AML-193 (cell line): ENCODE measurements around the gene OSTC.
A peak's percentile ranks its signal among the peaks of the same experiment; 100 is the strongest.

Source experiments
- DNase-seq, 2 experiments: peaks; one replicate each; lab custom pipeline; 2025; lab: John Stamatoyannopoulos, UW

OSTC gene

GRCh38 chr4:108650212-108651013, at the start of gene OSTC:
Gene OSTC (plus strand): TSS chr4:108650599. CDS start chr4:108650656, 57 bp downstream.
- peak; percentile 94 to 95 for DNase-seq

DNA sequence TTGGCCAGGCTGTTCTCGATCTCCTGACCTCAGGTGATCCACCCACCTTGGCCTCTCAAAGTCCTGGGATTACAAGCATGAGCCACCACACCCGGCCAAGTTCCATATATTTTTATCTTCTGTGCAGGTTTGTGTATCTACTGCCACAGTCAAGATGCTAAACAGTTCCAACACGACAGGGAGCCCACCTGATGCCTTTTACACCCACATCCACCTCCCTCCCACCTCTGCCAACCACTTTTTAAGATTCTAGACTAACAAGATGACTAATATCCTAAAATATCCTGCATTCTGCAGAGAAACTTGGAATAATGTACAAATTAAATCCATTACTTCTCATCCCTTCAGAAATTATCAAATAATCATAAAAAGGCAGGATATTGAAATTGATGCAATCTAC, 49.3 kb upstream of the OSTC start:
- no peak for DNase-seq

DNA sequence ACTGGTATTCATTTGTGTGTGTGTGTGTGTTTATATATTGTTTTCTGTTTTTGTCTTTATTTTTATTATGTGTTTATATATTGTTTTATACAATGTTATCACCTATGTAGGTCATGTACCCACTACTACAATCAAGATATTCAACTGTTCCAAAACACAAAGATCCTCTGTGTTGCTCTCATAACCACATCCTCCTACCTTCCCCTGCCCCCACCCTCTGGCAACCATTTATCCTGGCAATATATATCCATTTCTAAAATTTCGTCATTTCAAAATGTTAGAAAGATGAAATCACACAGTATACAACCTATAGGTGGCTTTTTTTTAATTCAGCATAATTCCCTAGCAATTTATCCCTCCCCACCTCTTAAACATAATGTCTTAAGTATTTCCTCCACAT, 48.9 kb upstream of the OSTC start:
- DNase-seq = no peak

GRCh38 chr4:108602163-108602562, 48.2 kb upstream of the OSTC start:
- DNase-seq = no peak

DNA sequence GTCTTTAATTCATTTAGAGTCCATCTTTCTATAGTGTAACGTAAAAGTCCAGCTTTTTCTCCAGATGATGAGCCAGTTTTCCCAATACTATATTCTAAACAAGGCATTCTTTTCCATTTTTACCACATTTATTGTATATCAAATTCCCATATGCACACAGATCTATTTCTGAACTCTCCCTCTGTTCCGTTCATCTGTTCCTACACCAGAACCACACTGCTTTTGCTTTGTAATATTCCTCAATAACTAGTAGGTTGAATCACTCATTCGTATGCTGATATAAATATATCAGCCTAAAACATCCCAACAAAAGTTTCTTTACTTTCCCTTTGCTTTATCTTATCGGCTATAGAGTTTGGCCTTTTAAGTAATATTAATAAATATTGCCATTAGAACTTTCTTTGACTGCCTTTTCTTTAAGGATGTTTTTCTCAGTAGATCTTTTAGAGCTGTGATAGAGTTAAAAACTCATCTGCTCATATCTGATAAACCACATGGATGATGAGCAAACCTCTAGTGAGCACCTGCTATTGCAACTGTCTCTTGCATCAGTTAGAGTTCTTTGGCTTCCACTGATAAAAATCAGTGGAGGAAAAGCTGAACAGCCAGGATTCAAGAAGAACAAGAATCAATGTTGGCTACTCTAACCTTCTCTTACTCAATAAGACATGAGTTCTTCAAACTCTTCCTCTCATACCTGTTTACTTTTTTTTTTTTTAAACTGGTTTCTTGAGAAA, 43.2 kb upstream of the OSTC start:
- no peak for DNase-seq

DNA sequence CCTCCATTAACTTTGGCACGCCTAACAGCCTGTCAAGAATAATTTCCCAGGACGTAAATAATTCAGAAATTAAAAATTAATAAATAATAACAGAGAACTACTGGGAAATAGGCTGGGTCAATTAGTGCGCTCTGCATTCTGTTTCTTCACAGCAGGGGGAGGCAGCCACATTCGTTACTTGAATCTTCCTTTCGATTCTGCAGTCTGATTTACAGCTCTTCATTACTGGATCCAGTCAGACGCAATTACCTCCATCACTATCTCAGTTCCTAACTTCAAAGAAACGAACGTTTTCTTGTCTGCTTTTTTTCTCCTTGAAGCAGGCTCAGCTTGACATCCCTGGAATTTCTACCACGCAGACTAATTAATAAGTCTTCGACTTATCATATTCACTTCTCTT, 39.0 kb upstream of the OSTC start:
- DNase-seq = no peak

DNA sequence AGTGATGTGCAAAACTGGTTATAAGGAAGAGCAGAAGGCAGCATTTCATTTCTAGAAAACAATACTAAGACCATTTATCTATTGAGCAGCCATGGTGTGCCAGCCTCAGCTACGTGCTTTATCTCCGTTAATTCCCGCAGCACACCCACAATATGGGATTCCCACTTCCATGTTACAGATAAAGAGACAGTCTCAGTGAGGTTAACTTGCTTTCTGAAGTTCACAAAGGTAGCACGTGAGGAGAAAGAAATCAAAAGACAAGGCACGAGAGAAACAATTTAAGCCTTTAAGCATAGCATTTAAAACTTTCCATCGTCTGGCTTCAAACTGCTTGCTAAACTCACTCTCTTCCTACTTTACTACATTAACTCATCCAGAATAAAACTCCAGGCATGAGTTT, 38.0 kb upstream of the OSTC start:
- no peak for DNase-seq

DNA sequence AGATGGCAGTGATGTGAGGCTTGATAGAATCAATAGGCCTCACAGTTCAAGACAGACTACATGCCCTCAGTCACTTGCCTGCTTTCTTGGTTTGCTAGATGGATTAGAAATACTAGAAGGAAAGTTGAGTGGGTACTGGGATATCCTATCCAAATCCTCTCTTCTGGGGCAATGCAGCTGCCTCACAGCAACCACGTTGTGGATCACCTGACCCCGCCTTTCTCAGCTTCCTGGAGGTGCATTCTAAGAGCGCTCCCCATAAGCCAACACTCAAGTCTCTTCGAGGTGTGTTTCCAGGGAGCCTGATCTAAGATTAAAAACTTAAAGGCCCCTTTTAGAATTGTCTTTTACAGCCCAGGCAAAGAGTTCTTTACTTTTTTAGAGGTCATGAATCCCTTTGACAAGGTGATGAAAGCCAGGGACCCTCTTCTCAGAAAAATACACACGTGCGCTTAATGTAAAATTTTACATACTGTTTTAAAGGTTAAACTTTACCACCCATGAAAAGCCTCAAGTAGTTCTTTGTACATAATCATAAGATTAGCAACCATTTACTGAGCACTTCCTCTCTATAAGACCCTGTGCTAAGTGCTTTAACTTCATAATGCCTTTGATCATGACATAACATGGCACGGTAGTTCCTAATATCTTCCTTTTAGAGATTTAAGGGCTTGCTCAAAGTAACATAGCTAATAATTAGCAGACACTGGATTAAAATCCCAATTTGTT, 30.9 kb upstream of the OSTC start:
- peak in 1 of 2 experiments; percentile 39 for DNase-seq

DNA sequence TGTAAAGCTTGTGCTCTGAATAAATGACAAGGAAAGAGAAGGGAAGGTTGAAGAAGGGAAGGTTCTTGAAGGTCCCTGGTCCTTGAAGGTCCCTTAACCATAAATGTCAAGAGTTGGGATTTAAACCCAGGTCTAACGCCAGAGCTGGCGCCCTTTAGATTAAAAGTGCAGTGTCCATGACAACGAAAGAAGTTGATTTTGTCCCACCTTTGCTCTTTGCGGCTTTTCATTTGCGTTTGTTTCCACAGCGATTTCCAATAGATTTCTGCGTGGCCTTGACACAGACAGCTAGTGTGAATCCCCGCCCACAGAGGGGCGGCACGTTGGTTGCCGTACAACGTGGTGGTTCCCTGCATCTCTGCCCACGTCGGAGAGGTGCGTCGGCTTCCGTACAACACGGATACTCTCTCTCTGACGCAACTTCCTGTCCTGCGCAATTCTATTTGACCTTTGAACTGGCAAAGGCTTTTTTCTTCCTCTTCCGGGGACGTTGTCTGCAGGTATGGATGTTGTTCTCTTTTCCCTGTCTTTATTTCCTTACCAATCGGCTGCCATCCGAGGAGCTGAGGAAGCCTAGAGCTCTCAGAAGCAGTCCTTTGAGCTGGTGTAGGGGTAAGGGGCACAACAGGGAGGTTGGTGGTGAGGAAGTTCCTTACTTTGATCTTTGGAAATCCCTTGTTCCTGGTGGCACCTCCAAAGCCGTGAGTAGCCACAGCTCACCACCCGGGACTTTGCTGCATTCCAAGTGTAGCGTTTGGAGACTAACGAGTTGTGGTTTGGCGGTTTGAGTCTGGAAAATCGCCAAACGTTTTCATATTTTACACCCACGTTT, 30.1 kb upstream of the OSTC start, which contains the start of gene RPL34:
RPL34 (plus strand) TSS at position 476 of the 832 bp plus-strand sequence. CDS start 1,384 bp downstream, outside the sequence.
- peak; percentile 93 to 94 for DNase-seq

DNA sequence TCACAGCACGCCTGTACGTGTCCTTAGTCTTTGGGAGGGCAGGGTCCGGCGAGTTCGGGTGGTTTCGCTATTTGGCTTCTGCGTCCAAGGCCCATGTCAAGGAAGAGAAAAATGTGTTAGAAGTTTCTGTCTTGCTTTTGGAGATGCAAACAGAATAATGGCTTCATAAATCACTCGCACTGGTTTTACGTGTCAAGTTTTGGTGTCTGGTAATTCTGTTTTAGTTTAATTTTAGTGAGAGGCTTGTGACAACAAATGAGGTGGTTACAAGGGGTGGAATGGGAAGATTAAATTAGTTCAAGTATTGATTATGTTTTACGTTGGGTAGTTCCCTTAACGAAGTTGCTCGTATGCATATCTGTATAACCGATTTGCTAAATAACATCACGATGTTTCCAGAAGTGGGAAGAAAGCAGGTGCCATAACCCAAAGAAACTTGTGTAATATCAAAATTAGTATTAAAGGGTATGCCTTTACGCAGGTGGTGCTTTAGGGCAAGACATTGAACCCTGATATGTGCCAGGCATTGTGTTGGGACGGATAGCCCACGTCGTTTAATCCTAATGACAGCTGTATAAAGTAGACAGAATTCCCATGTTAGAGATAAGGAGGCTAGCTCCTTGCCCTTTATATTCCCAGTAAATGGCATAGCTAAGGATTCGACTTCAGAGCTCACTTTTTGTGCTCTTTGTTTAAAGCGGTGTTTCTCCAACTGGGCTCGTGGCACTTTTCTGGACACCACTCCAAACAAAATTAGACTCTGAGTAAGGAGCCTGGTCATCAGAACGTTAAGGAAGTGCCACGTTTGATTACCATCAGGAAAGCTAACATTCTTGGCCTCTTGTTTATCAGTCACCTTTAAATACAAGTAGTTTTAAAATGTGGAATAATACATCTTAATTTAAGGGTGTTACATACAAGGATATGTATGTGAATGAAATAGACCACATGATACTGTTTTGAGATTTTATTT, 29.2 kb upstream of the OSTC start:
- DNase-seq = no peak

- DNase-seq = no peak
Measured at GRCh38 chr4:108622022-108622421, 28.4 kb upstream of the OSTC start.

- DNase-seq = no peak
Measured at GRCh38 chr4:108622828-108623227, 27.6 kb upstream of the OSTC start.

DNA sequence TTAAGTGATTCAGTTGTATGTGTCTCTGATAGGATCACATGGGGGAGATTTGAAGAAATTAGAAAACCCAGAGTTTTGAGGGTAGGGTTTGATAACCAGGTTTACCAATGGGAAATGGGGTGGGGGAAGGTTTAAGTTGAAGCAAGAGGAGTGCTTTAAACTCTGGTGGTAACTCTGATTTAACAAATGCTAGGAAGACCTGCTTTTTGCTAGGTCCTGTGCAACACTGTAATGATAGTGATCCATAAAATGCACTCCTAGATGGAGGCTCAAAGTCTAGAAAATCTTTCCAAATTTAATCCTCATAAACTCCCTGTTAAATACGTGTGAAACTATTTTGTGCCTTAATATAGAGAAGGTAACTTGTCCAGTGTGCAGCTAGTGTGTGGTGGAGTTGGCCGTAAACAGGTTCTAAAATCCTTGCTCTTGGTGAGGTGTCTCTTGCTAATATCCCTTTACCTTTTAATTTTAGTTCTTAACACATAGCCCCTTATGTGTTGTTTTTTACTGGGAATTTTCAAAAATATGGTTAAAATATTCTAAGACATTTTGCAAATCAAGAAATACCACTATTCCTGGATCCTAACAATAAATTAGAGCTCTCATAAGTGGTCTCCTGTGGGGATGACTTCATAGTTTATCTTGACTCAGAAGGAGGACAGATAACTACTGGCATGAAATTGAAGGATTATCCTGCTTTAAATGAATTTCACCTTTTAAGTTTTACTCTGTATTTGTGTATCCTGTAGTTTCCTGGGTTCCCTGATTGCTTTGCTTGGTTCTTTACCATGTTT, 25.9 kb upstream of the OSTC start:
- no peak for DNase-seq

GRCh38 chr4:108626056-108626455, 24.3 kb upstream of the OSTC start:
- no peak for DNase-seq

- no peak for DNase-seq
Measured at GRCh38 chr4:108628411-108628810, 22.0 kb upstream of the OSTC start.

- DNase-seq = no peak
Measured at GRCh38 chr4:108635070-108635655, 15.2 kb upstream of the OSTC start.

GRCh38 chr4:108636246-108636645, 14.2 kb upstream of the OSTC start:
- no peak for DNase-seq

DNA sequence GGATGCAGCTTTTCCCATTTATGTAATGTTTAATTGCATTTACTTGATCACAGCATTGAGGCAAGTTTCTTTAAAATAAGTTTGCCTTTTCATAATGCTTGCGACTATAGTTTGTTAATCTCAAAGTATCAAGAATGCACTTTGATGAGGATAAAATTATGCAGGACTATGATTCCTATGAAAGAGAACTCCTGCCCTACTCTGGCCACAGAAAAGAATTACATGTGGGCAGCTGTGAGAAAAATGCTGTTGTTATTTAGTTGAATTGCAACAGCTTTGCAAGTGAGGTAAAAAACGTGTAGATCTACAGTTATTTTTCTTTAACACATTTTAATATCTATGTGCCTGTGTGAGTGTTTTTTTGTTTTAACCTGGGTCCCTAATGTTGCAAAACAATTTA, 12.5 kb upstream of the OSTC start:
- DNase-seq = no peak

DNA sequence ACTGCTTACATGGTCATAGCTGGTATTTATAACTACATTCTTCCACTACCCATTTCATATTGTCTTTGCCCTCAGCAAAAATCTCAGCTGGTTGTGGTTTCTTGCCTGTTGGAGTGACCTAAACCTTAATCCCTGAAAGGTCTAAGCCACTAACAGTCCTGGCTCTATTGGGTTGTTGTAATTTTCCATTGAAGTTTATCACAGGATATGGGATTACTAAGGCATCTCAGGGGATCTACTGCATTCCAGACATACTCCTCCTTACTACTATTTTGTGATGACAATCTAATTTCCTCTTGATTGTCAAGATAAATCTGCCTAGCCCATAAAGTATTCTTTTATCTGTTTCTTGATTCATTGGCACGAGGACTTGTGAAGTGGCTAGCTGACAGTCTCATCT, 6.2 kb upstream of the OSTC start:
- no peak for DNase-seq
